IPS-18c (cell line): ENCODE data around the gene BBIP1.

Experiments used
- H3K4me3 ChIP-seq: 2 replicates; pipeline ENCODE4 v1.7.0; 2013; ENCODE audit warnings: low read depth, mild to moderate bottlenecking, low read length, moderate library complexity; ENCODE audit not compliant: insufficient read depth
- H3K9me3 ChIP-seq: one replicate; pipeline ENCODE4 v1.6.1; 2013; ENCODE audit warnings: mild to moderate bottlenecking, low read length, moderate library complexity; ENCODE audit not compliant: control insufficient read depth, insufficient read depth

Gene BBIP1

DNA sequence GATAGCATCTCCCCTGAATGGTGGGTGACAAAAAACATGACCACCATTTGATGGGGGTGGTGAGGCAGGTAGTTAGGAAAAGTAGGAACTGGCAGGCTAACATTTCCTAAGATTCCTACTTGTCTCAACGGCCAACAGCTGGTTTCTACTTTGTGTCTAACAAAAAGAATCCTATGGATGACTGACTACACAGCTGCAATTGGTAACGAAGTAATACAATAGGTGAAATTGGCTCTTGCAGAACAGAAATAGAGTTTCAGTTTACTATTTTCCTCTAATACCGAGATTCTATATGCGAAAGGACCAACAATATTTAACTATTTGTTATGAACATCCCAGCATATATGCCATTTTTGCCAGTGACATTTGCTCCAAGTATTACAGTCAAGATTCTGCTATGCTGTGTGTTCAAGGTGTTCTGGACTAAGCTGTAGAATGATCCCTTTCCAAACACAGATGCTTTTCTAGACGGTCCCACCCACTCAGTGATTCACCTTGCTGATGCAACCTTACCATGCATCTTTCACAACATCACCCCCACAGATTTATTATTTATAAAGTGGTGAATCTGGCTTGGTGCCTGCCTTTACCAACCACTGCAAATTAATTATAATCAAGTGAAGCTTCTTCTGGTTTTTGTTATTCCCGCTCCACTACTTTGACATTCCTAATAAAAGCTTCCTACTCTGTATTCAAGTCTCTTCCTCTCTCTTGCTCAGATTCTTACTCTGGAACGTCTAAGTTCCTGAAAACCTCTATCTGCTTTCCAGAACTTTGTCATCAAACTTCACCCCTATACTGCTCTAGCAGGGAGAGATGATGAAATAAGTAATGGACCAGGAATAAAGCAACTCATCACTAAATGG lies 16.8 kb downstream of the BBIP1 start:
- no peaks in the 10 kb centered on the region for H3K9me3 ChIP-seq
- H3K4me3 ChIP-seq: no peak overlapping the region

DNA sequence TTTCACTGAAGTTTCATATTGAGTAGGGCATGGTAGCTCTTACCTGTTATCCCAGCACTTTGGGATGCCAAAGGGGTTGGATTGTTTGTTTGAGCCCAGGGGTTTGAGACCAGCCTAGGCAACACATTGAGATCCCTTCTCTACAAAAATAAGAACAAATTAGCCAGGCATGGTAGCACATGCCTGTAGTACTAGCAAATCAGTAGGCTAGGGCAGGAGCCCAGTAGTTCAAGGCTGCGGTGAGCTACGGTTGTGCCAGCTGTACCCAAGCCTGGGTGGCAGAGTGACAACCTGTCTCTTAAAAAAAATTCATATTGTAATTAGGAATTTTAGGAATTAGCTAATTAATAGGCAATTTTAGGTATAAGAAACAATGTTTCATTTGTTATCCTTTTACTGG lies 18.0 kb downstream of the BBIP1 start:
- H3K9me3 ChIP-seq: no peaks in the 10 kb centered on the region
- H3K4me3 ChIP-seq: no peak overlapping the region

DNA sequence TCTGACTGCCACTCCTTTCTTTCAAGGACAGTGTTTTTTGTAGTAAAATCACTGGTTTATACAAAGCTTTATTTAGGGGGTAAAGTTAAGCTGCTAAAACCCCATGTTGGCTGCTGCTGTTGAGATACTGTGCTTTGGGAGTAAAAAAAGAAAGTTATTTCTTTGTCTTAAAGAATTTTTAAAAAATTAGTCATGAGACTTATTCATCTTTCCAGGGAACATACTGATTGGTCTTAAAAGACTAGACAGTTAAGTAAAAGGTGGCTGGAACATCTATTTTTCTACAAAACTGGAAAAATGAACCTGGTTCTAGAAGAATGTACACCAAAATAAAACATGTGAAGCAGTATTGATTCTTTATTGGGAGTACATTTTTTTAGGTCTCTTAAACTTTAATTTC lies 20.6 kb downstream of the BBIP1 start:
- no peak overlapping the region for H3K4me3 ChIP-seq
- H3K9me3 ChIP-seq: no peaks in the 10 kb centered on the region

GRCh38 chr10:110897184-110897583 lies 21.8 kb downstream of the BBIP1 start:
- H3K4me3 ChIP-seq: no peak overlapping the region
- H3K9me3 ChIP-seq: no peaks in the 10 kb centered on the region

GRCh38 chr10:110893559-110894179 lies 25.3 kb downstream of the BBIP1 start:
- Histone ChIP-seq H3K9me3 (no peaks in the 10 kb centered on the region), H3K4me3 (no peak overlapping the region)

- Histone ChIP-seq H3K4me3 (no peak overlapping the region), H3K9me3 (no peaks in the 10 kb centered on the region)
Measured at GRCh38 chr10:110892602-110893288, 26.2 kb downstream of the BBIP1 start.

DNA sequence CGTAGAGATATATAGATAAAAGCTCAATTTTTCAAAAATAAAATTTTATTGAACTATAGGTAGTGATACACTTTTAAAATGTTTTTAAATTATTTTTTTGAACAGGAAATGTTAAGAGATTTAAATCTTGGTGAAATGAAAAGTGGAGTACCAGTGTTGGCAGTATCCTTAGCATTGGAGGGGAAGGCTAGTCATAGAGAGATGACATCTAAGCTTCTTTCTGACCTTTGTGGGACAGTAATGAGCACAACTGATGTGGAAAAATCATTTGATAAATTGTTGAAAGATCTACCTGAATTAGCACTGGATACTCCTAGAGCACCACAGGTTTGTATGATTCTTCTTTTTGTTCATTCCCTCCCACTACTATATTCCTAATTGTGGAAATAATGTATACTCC lies 31.4 kb downstream of the BBIP1 start:
- no peak overlapping the region for H3K4me3 ChIP-seq
- H3K9me3 ChIP-seq: no peaks in the 10 kb centered on the region

GRCh38 chr10:110885932-110886674 lies 32.9 kb downstream of the BBIP1 start:
- Histone ChIP-seq H3K4me3 (no peak overlapping the region), H3K9me3 (no peaks in the 10 kb centered on the region)

DNA sequence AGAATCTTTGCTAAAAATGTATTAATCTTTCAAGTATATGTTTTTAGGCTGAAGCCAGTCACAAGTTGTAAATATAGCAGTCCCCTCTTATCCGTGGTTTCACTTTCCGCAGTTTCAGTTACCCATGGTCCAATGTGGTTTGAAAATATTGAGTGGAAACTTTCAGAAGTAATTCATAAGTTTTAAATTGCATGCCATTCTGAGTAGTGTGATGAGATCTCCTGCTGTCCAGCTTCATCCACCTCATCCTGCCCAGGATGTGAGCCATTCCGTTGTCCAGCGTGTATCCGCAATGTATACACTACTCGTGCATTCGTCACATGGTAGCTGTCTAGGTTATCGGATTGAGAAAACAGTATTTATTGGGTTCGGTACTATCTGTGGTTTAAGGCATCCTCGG lies 35.1 kb downstream of the BBIP1 start:
- H3K9me3 ChIP-seq: no peaks in the 10 kb centered on the region
- H3K4me3 ChIP-seq: no peak overlapping the region

DNA sequence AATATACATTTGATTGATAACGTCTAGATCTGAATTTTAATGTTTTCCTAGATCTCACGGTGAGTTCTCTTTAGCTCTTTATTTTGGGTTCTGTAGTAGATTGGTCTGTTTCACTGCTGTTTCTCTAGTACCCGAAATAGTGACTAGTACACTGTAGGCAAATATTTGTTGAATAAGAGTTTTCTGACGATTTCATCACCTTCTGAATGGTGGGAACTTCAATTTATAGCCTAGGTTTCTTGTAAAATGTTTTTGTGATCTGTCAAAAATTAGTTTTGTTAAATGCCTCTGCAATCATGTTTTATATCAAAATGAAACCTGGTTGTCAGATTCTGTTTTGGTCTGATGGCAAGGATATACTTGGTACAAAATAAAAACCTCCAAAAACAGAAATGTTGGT lies 37.1 kb downstream of the BBIP1 start:
- no peaks in the 10 kb centered on the region for H3K9me3 ChIP-seq
- no peak overlapping the region for H3K4me3 ChIP-seq

DNA sequence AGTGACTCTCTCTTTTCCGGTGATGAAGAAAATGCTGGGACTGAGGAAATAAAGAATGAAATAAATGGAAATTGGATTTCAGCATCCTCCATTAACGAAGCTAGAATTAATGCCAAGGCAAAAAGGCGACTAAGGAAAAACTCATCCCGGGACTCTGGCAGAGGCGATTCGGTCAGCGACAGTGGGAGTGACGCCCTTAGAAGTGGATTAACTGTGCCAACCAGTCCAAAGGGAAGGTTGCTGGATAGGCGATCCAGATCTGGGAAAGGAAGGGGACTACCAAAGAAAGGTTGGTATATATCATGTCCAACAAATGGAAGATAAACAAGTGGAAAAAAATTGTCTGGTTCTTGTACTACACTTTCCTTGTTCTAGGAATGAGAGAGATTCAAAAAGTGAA lies 37.7 kb downstream of the BBIP1 start:
- Histone ChIP-seq H3K9me3 (no peaks in the 10 kb centered on the region), H3K4me3 (no peak overlapping the region)

DNA sequence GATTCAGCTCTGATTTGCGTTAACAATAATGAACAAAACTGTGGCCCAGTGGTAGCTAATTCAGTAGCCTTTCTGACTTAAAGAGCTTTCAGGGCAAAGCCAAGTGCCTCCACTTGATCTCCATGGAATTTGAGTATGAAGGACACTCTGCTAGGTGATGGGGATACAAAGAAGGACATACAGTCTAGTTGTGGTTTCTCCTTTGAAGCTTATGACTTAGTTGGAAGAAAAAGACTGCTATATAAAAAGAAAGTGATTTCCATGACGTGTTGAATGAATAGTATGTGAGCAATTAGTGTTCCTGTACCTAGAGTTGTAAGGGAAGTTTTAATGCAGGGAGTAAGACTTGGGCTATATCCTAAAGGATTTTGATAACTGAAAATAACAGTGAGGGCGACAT lies 39.0 kb downstream of the BBIP1 start:
- no peak overlapping the region for H3K4me3 ChIP-seq
- H3K9me3 ChIP-seq: no peaks in the 10 kb centered on the region

GRCh38 chr10:110876788-110877187 lies 42.2 kb downstream of the BBIP1 start:
- no peak overlapping the region for H3K4me3 ChIP-seq

GRCh38 chr10:110876000-110876399 lies 43.0 kb downstream of the BBIP1 start:
- Histone ChIP-seq H3K9me3 (no peaks in the 10 kb centered on the region), H3K4me3 (no peak overlapping the region)

More at GRCh38 chr10:110876788-110877187, 42.2 kb downstream of the BBIP1 start:
- no peaks in the 10 kb centered on the region for H3K9me3 ChIP-seq

DNA sequence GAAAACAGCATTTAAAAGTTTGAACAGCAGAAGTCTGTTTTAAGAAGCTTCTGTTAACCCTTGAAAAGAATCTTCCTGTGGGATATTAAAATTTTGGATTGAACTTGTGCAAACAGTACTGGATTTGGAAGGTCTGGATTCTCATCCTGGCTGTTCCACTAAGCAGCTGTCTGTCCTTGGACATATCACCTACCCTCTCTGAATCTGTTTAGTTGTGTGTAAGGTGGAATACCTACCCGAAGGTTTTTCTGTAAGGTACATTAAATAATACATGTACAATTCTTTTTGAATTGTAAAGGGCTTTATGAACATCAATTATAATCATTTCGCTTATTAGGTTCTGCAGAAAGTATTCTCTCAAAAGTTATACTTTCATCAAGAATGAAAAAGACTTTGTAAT lies 45.0 kb downstream of the BBIP1 start:
- no peak overlapping the region for H3K4me3 ChIP-seq
- no peaks in the 10 kb centered on the region for H3K9me3 ChIP-seq

GRCh38 chr10:110872984-110873923 lies 45.7 kb downstream of the BBIP1 start:
- Histone ChIP-seq H3K9me3 (no peaks in the 10 kb centered on the region), H3K4me3 (peak overlapping the region; percentile 73)
